ENCODE measurements around the gene BIRC5.

DNA sequence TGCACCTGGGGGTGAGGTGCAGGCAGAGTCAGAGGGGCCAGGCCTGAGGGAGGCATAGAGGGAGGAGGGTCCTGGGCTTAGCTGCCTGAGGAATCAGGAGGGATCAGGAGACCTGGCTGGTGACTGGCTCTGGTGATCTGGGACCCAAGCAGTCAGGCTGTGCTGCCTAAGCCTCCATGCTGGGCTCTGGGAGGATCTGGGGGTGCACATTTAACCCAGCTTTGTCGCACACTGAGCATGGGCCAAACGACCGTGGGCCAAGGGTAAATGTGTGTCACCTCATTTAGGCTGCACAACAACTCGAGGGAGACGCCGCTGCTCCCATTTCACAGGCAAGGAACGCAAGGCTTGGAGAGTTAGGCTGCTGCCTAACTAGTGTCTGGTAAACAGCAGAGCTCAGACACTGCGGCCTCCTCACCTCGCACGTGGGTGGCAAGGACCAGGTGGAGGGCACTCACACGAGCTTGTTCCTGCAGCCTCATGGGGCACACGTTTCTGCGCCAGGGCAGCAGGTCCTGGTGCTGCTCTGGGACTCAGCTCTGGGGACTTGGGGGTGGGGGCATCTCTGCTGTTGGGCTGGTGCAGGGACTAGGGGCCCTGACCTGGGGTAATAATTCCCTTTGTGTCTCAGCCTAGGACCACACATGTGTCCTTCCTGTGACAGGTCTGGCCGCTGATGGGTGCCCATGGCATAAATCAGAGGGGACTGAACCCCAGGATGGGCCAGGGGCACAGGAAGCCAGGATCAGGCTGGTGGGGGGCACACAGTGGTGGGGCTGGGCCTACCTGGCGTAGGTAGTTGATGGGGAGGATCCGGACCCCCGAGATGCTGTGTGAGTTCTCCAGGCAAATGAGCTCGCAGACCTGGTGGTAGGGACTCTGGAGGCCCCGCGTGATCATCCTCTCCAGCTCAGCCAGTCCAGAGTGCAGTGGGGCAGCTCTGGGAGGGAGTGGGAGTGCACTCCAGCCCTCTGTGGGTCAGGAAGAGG, 36.1 kb downstream of the BIRC5 start:
- TF ChIP-seq, protein P1, sequence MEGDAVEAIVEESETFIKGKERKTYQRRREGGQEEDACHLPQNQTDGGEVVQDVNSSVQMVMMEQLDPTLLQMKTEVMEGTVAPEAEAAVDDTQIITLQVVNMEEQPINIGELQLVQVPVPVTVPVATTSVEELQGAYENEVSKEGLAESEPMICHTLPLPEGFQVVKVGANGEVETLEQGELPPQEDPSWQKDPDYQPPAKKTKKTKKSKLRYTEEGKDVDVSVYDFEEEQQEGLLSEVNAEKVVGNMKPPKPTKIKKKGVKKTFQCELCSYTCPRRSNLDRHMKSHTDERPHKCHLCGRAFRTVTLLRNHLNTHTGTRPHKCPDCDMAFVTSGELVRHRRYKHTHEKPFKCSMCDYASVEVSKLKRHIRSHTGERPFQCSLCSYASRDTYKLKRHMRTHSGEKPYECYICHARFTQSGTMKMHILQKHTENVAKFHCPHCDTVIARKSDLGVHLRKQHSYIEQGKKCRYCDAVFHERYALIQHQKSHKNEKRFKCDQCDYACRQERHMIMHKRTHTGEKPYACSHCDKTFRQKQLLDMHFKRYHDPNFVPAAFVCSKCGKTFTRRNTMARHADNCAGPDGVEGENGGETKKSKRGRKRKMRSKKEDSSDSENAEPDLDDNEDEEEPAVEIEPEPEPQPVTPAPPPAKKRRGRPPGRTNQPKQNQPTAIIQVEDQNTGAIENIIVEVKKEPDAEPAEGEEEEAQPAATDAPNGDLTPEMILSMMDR (IDR thresholded peaks at IDR 0.05): no peak
- TF ChIP-seq POLR2A (IDR thresholded peaks at IDR 0.05) (no peak), POLR2AphosphoS5 (IDR thresholded peaks at IDR 0.05) (no peak)
